C4-2B (cell line): ENCODE data around the gene DHDDS.

Experiments used
- CTCF ChIP-seq: fragments of 450-650 bp; conservative IDR thresholded peaks from 2 replicates; pipeline ENCODE4 v1.5.1; 2017; ENCODE audit warnings: mild to moderate bottlenecking
- ZFX ChIP-seq: fragments of 450-650 bp; IDR thresholded peaks from 2 replicates; pipeline ENCODE4 v1.6.1; 2017

DNA sequence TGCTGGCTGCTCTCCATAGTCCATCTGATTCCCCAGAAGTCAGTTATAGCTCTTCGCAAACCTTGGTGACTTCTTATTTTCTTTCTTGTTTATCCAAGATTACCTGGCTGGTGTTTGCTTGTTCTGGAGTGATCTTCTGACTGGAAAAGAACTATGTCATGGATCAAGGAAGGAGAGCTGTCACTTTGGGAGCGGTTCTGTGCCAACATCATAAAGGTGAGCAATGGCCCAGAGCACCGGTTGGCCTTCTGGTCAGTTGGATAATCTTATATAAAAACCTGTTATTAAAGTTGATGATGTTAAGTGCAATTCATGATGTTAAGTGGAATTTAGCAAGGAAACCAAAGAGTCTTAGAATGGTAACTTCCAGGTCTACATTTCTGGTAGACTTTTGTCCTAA is 672 bp downstream of the DHDDS start:
- TF ChIP-seq CTCF: no peak
- TF ChIP-seq ZFX: no peak
